ENCODE measurements around the gene AGBL4. TPM values are rescaled to one million over a fixed set of nuclear protein-coding genes. Genes with fewer than 3 reads are reported as not detected.

The AGBL4 gene
- total RNA-seq, 2 donors from 2014 or later, result 0.40 to 5.5 TPM

GRCh38 chr1:48595613-48596012, 1428.1 kb downstream of the AGBL4 start:
- no peak for DNase-seq
- Histone ChIP-seq H3K4me1 (ENCODE audit: control insufficient read depth, insufficient read depth, low read length) (peaks cover 3% of the 10 kb centered on the region), H3K9me3 (ENCODE audit: control insufficient read depth, low read length) (no peaks in the 10 kb centered on the region), H3K36me3 (ENCODE audit: control insufficient read depth, insufficient read depth, low read length) (no peaks in the 10 kb centered on the region), H3K27ac (ENCODE audit: low read depth, low read length) (no peak overlapping the region), H3K4me3 (ENCODE audit: low read length) (no peak overlapping the region), H3K9ac (ENCODE audit: extremely low read depth, low read length, poor library complexity, severe bottlenecking) (no peak overlapping the region), H3K27me3 (ENCODE audit: control insufficient read depth, insufficient read depth, low read length, poor library complexity, severe bottlenecking) (no peaks in the 10 kb centered on the region)
- H3K4me1 Mint-ChIP-seq, result peaks cover 17% of the 10 kb centered on the region
- TF ChIP-seq CTCF (conservative IDR thresholded peaks at IDR 0.05), result no peak
- H3K4me3 Mint-ChIP-seq, result no peak overlapping the region
- no peaks in the 10 kb centered on the region for H3K27me3 Mint-ChIP-seq (ENCODE audit: insufficient read depth)
- no peaks in the 10 kb centered on the region for H3K9me3 Mint-ChIP-seq
- WGBS, 2 experiments (ENCODE audit: insufficient coverage in 1 of 2, insufficient read length in 1 of 2), result 88 to 90% methylated on average over 5 of the region's 5 CpGs
- H3K36me3 Mint-ChIP-seq (ENCODE audit: low read depth), result no peaks in the 10 kb centered on the region
- H3K27ac Mint-ChIP-seq, result peak overlapping the region; percentile 42

DNA sequence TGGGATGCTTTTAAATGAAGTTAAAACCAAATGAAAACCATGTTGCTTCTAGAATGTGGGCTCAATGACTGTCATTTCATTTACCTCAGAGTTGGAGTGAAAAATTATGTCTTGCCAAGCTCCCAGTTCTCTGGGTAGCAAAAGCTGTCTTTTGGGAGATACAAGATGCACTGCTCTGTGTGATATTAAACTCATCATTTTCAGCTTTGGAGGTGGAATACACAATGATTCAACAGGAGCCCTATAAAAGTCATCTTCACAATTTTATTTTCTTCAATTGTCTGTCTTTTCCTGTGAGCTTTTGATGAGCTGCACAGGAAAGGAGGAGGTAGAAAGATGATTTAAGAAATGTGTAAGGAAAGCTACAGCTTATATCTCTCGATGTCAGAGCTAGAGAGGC, 1431.4 kb downstream of the AGBL4 start:
- Histone ChIP-seq H3K4me3 (ENCODE audit: low read length) (no peak overlapping the region), H3K27me3 (ENCODE audit: control insufficient read depth, insufficient read depth, low read length, poor library complexity, severe bottlenecking) (no peaks in the 10 kb centered on the region), H3K9me3 (ENCODE audit: control insufficient read depth, low read length) (no peaks in the 10 kb centered on the region), H3K36me3 (ENCODE audit: control insufficient read depth, insufficient read depth, low read length) (no peaks in the 10 kb centered on the region), H3K4me1 (ENCODE audit: control insufficient read depth, insufficient read depth, low read length) (peaks cover 3% of the 10 kb centered on the region), H3K9ac (ENCODE audit: extremely low read depth, low read length, poor library complexity, severe bottlenecking) (no peak overlapping the region), H3K27ac (ENCODE audit: low read depth, low read length) (no peak overlapping the region)
- no peaks in the 10 kb centered on the region for H3K36me3 Mint-ChIP-seq (ENCODE audit: low read depth)
- TF ChIP-seq CTCF (conservative IDR thresholded peaks at IDR 0.05), result no peak
- H3K27ac Mint-ChIP-seq, result no peak overlapping the region
- H3K4me3 Mint-ChIP-seq, result no peak overlapping the region
- H3K27me3 Mint-ChIP-seq (ENCODE audit: insufficient read depth), result no peaks in the 10 kb centered on the region
- DNase-seq, result no peak
- WGBS, 2 experiments (ENCODE audit: insufficient coverage in 1 of 2, insufficient read length in 1 of 2), result 85 to 100% methylated on average over 1 of the region's 1 CpG
- H3K4me1 Mint-ChIP-seq, result peaks cover 15% of the 10 kb centered on the region
- H3K9me3 Mint-ChIP-seq, result no peaks in the 10 kb centered on the region

DNA sequence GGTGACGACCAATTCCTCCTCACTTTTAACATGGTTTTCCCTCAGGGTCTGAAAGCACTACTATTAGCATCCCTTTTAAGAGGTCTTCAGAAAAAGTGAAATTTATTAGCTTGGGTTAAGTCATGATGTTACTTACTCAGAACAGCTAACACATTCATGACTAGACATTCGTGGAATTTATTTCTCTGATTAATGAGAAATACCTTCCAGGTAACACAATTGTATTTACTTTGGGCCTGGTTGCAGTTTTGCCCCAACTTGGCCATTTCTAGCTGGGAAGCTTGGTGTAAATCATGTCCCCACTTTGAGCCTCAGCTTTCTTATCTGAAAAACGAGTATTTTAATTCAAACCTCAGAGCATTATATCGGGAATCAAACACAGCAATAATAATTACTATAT, 1432.6 kb downstream of the AGBL4 start:
- DNase-seq, result no peak
- Histone ChIP-seq H3K4me3 (ENCODE audit: low read length) (no peak overlapping the region), H3K4me1 (ENCODE audit: control insufficient read depth, insufficient read depth, low read length) (peaks cover 3% of the 10 kb centered on the region), H3K27ac (ENCODE audit: low read depth, low read length) (no peak overlapping the region), H3K9ac (ENCODE audit: extremely low read depth, low read length, poor library complexity, severe bottlenecking) (no peak overlapping the region), H3K9me3 (ENCODE audit: control insufficient read depth, low read length) (no peaks in the 10 kb centered on the region), H3K27me3 (ENCODE audit: control insufficient read depth, insufficient read depth, low read length, poor library complexity, severe bottlenecking) (no peaks in the 10 kb centered on the region), H3K36me3 (ENCODE audit: control insufficient read depth, insufficient read depth, low read length) (no peaks in the 10 kb centered on the region)
- Mint-ChIP-seq H3K4me1 (peaks cover 10% of the 10 kb centered on the region), H3K27me3 (ENCODE audit: insufficient read depth) (no peaks in the 10 kb centered on the region), H3K27ac (no peak overlapping the region), H3K9me3 (no peaks in the 10 kb centered on the region), H3K4me3 (no peak overlapping the region), H3K36me3 (ENCODE audit: low read depth) (no peaks in the 10 kb centered on the region)
- WGBS, 2 experiments (ENCODE audit: insufficient coverage in 1 of 2, insufficient read length in 1 of 2), result 86 to 88% methylated on average over 1 to 3 of the region's 4 CpGs
- TF ChIP-seq CTCF (conservative IDR thresholded peaks at IDR 0.05), result no peak
